K562 (cell line): ENCODE results near the gene ARHGAP18. TPM values are rescaled to one million over a fixed set of nuclear protein-coding genes. Genes with fewer than 3 reads are reported as not detected.

Source experiments
- CCAR2 ChIP-seq: fragments of 200-400 bp; formaldehyde crosslinking; IDR thresholded peaks from 2 replicates; pipeline ENCODE4 v1.6.1; 2017; ENCODE audit warnings: mild to moderate bottlenecking, low read depth, low read length
- CREB3L1 ChIP-seq: fragments of 450-650 bp; IDR thresholded peaks from 2 replicates; pipeline ENCODE4 v1.6.1; 2014; ENCODE audit warnings: low read depth, mild to moderate bottlenecking, moderate library complexity, borderline replicate concordance
- CREM ChIP-seq: IDR thresholded peaks from 2 replicates; pipeline ENCODE4 v1.6.1; 2014; ENCODE audit warnings: antibody characterized with exemption, low read depth
- DPF2 ChIP-seq: fragments of 450-650 bp; IDR thresholded peaks from 2 replicates; pipeline ENCODE4 v1.6.1; 2016
- HMGN3 ChIP-seq: IDR thresholded peaks from 2 replicates; pipeline ENCODE4 v1.6.1; 2011; ENCODE audit warnings: borderline replicate concordance, low read depth, mild to moderate bottlenecking, mixed read lengths, low read length; ENCODE audit not compliant: insufficient read length; ENCODE audit errors: extremely low read depth
- IRF9 ChIP-seq: fragments of 450-650 bp; IDR thresholded peaks from 2 replicates; pipeline ENCODE4 v1.6.1; 2016; ENCODE audit warnings: missing biosample characterization, missing genetic modification characterization
- MAFK ChIP-seq: IDR thresholded peaks from 2 replicates; pipeline ENCODE4 v1.6.1; 2011; ENCODE audit warnings: low read length, improper control_type of control experiment
- MAZ ChIP-seq, 2 experiments: fragments of 450-650 bp in 1 of 2; sonication (generic) in 1 of 2; formaldehyde crosslinking; IDR thresholded peaks in 1 of 2; conservative IDR thresholded peaks in 1 of 2; 2 replicates each; pipeline versions ENCODE4 v1.4.0 to v1.5.0; 2020; ENCODE audit warnings: mild to moderate bottlenecking in 1 of 2, missing genetic modification reagents in 1 of 2
- MED1 ChIP-seq: sonication (generic); formaldehyde crosslinking; IDR thresholded peaks from 2 replicates; pipeline ENCODE4 v1.8.1; 2023; ENCODE audit warnings: missing genetic modification reagents, borderline replicate concordance
- NCOA2 ChIP-seq, 2 experiments: fragments of 450-650 bp; IDR thresholded peaks; 2 replicates each; pipeline ENCODE4 v1.6.1; 2018; ENCODE audit warnings: mild to moderate bottlenecking in 2 of 2, moderate library complexity in 1 of 2; ENCODE audit not compliant: partially characterized antibody in 2 of 2
- NFRKB ChIP-seq: fragments of 450-650 bp; IDR thresholded peaks from 2 replicates; pipeline ENCODE4 v1.6.1; 2016; ENCODE audit warnings: low read depth
- PHB ChIP-seq: fragments of 250-450 bp; sonication (Bioruptor Pico); IDR thresholded peaks from 2 replicates; pipeline ENCODE4 v1.5.0; 2021
- POLR2AphosphoS2 ChIP-seq: IDR thresholded peaks from 2 replicates; pipeline ENCODE4 v1.6.1; 2012; ENCODE audit warnings: low read length, improper control_type of control experiment
- RB1 ChIP-seq: fragments of 450-650 bp; IDR thresholded peaks from 2 replicates; pipeline ENCODE4 v1.6.1; 2017; ENCODE audit warnings: low read depth, mild to moderate bottlenecking
- SMARCA4 ChIP-seq: fragments of 450-650 bp; IDR thresholded peaks from 2 replicates; pipeline ENCODE4 v1.6.1; 2016
- SMARCC2 ChIP-seq: fragments of 450-650 bp; IDR thresholded peaks from 2 replicates; pipeline ENCODE4 v1.6.1; 2017; ENCODE audit warnings: antibody characterized with exemption, moderate library complexity, mild to moderate bottlenecking, low read depth
- TCF3 ChIP-seq: sonication (generic); formaldehyde crosslinking; IDR thresholded peaks from 2 replicates; pipeline ENCODE4 v1.4.0; 2020; ENCODE audit warnings: mild to moderate bottlenecking, missing genetic modification reagents
- XRCC4 ChIP-seq: IDR thresholded peaks from one replicate; pipeline ENCODE4 v1.6.1; 2011; ENCODE audit not compliant: insufficient read depth, insufficient read length; ENCODE audit errors: extremely low read depth
- ZFPM2 ChIP-seq: fragments of 250-450 bp; sonication (Bioruptor Pico); IDR thresholded peaks from 2 replicates; pipeline ENCODE4 v1.5.1; 2022; ENCODE audit warnings: mild to moderate bottlenecking
- ZNF23 ChIP-seq: fragments of 250-450 bp; sonication (Bioruptor Pico); IDR thresholded peaks from 2 replicates; pipeline ENCODE4 v1.4.0; 2020; ENCODE audit warnings: mild to moderate bottlenecking
- ZNF347 ChIP-seq: fragments of 450-650 bp; formaldehyde crosslinking; IDR thresholded peaks from 2 replicates; pipeline ENCODE4 v1.4.0; 2020; ENCODE audit warnings: low read depth, mild to moderate bottlenecking, moderate library complexity
- ZNF445 ChIP-seq: fragments of 250-450 bp; sonication (Bioruptor Pico); IDR thresholded peaks from 2 replicates; pipeline ENCODE4 v1.4.0; 2020; ENCODE audit warnings: low read depth, mild to moderate bottlenecking, moderate library complexity
- ZZZ3 ChIP-seq: fragments of 450-650 bp; IDR thresholded peaks from 2 replicates; pipeline ENCODE4 v1.6.1; 2016; ENCODE audit warnings: antibody characterized with exemption, mild to moderate bottlenecking, moderate library complexity
- polyA plus RNA-seq, 8 experiments: library from polyadenylated mRNA; depleted of rRNA in 4 of 8; stranded (reverse) in 5 of 8; unstranded in 3 of 8; fragments of >200 nt; fragmentation: Nextera tagmentation in 2 of 8; fragmentation: Illumina TruSeq in 1 of 8; extraction: Ambion mirVana in 2 of 8; extraction: Trizol in 1 of 8; gene quantifications; 2 replicates each; pipeline versions ENCODE4 v1.2.1 to v1.2.3, GENCODE V29; 2011 to 2014; ENCODE audit warnings: inconsistent platforms in 1 of 8, missing spikeins in 1 of 8
- total RNA-seq, 7 experiments: library from RNA; depleted of rRNA in 6 of 7; stranded (reverse); fragments of >200 nt in 6 of 7; fragmentation: Illumina TruSeq in 2 of 7; extraction: Trizol in 2 of 7; gene quantifications; 2 replicates each; pipeline versions ENCODE4 v1.2.1 to v1.2.3, GENCODE V29; 2011 to 2021; ENCODE audit warnings: low replicate concordance in 1 of 7
- TF ChIP-seq, protein P1 (sequence below): fragments of 250-450 bp; sonication (Bioruptor Pico); IDR thresholded peaks from 2 replicates; pipeline ENCODE4 v1.8.0; 2021; ENCODE audit warnings: moderate library complexity, mild to moderate bottlenecking, inconsistent platforms
- TF ChIP-seq, protein P2 (sequence below): fragments of 250-450 bp; sonication (Bioruptor Pico); IDR thresholded peaks from 2 replicates; pipeline ENCODE4 v1.5.0; 2020; ENCODE audit warnings: mild to moderate bottlenecking, borderline replicate concordance

ARHGAP18 gene
- total and polyA plus RNA-seq, 9 of the 15 experiments (the other 6 are each of a cell fraction or from before 2014, with no cell fraction given): 13.3 to 29.7 (median 21.1) TPM

DNA sequence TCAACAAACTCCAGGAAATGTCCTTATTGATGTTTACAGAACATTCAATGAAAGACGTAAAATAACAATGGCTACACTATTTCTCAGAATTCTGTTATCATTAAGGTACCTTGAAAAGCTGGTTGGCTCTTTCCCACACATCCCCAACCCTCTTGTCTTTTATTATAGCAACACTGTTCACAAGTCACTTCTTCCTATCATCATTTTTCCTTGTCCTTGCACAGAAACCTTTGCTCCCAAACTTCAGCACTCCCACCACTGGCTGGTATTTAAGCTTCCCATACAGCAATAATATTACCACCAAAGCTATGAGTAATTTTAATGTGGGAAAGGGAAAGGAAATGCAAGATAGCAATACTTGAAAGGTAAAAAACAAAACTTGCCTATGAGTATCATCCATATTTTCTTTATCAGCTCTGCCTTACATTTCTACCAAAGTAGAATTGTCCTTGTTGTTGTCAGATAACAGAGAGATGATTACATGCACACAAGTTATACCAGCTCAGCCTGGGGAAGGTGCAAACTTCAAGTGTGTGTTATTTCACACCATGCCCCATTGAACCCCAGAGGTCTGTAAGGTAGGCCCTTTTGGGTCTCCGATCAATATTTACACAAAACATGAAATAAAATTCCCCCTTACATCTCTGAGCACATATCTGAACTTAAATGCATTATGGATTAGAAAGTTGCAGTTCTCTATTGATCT, 32.2 kb downstream of the ARHGAP18 start (continued):
- no peak for TF ChIP-seq ZNF23 (CRISPR knock-in tag)
- peak; percentile 49 for TF ChIP-seq SMARCA4
- TF ChIP-seq IRF9 (tag): no peak
- no peak for TF ChIP-seq NCOA2 (IDR thresholded peaks at IDR 0.05; ENCODE audit: partially characterized antibody in 2 of 2)
- TF ChIP-seq, protein P1, sequence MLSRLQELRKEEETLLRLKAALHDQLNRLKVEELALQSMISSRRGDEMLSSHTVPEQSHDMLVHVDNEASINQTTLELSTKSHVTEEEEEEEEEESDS: no peak
- no peak for TF ChIP-seq RB1
- TF ChIP-seq CREM: 0 out of 2 replicates have a peak, but pooled peaks have one; percentile 7
- TF ChIP-seq POLR2AphosphoS2: no peak
- TF ChIP-seq TCF3: peak; percentile 71
- TF ChIP-seq MED1: no peak
- no peak for TF ChIP-seq NFRKB
- TF ChIP-seq, protein P2, sequence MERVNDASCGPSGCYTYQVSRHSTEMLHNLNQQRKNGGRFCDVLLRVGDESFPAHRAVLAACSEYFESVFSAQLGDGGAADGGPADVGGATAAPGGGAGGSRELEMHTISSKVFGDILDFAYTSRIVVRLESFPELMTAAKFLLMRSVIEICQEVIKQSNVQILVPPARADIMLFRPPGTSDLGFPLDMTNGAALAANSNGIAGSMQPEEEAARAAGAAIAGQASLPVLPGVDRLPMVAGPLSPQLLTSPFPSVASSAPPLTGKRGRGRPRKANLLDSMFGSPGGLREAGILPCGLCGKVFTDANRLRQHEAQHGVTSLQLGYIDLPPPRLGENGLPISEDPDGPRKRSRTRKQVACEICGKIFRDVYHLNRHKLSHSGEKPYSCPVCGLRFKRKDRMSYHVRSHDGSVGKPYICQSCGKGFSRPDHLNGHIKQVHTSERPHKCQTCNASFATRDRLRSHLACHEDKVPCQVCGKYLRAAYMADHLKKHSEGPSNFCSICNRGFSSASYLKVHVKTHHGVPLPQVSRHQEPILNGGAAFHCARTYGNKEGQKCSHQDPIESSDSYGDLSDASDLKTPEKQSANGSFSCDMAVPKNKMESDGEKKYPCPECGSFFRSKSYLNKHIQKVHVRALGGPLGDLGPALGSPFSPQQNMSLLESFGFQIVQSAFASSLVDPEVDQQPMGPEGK: no peak
- TF ChIP-seq PHB (CRISPR knock-in tag): no peak
- TF ChIP-seq CCAR2: no peak
- no peak for TF ChIP-seq ZNF347
- peak; percentile 36; the same call in 1 of the 2 replicates for TF ChIP-seq SMARCC2
- TF ChIP-seq ZZZ3: no peak
- no peak for TF ChIP-seq HMGN3
- TF ChIP-seq DPF2: peak; percentile 43; the same call in 1 of the 2 replicates
- no peak for TF ChIP-seq ZFPM2
- no peak for TF ChIP-seq CREB3L1
- TF ChIP-seq MAFK: no peak
- TF ChIP-seq XRCC4: no peak
- no peak for TF ChIP-seq ZNF445
- no peak for TF ChIP-seq MAZ (CRISPR knock-in tag; conservative IDR thresholded peaks at IDR 0.05 in 1 of 2, IDR thresholded peaks at IDR 0.05 in 1 of 2)
